Liver (tissue), 9 donors: Measurements from ENCODE around the gene ALKBH5. TPM values are rescaled to one million over a fixed set of nuclear protein-coding genes. Genes with fewer than 3 reads are reported as not detected.

Experiments used
- DNase-seq: peaks from one replicate; pipeline ENCODE4 v3.0.0-alpha.2; 2017; ENCODE audit warnings: low spot score
- H3K27ac ChIP-seq, 2 donors: one replicate each; pipeline ENCODE4 v1.7.0; 2013; ENCODE audit warnings: inconsistent platforms in 2 of 2, low read length in 2 of 2, control low read depth in 1 of 2, low read depth in 1 of 2, mild to moderate bottlenecking in 1 of 2
- H3K27me3 ChIP-seq, 4 donors: one replicate each; pipeline versions ENCODE4 v1.6.1 to v1.7.0; 2013; ENCODE audit warnings: low read length in 3 of 4, inconsistent platforms in 1 of 4, mild to moderate bottlenecking in 1 of 4, moderate library complexity in 1 of 4; ENCODE audit not compliant: control insufficient read depth in 4 of 4, insufficient read depth in 4 of 4
- H3K36me3 ChIP-seq, 4 donors: one replicate each; pipeline versions ENCODE4 v1.6.1 to v1.7.0; 2013; ENCODE audit warnings: low read length in 3 of 4, mild to moderate bottlenecking in 3 of 4, low read depth in 1 of 4, moderate library complexity in 1 of 4; ENCODE audit not compliant: control insufficient read depth in 4 of 4, insufficient read depth in 3 of 4
- H3K4me1 ChIP-seq, 4 donors: one replicate each; pipeline versions ENCODE4 v1.6.1 to v1.7.0; 2013; ENCODE audit warnings: low read length in 3 of 4, mild to moderate bottlenecking in 3 of 4, moderate library complexity in 1 of 4; ENCODE audit not compliant: control insufficient read depth in 4 of 4, insufficient read depth in 4 of 4
- H3K4me3 ChIP-seq, 3 donors: one replicate each; pipeline versions ENCODE4 v1.6.1 to v1.7.0; 2013; ENCODE audit warnings: low read length in 3 of 3, control low read depth in 1 of 3, low read depth in 1 of 3, mild to moderate bottlenecking in 1 of 3
- H3K9ac ChIP-seq, 2 donors: one replicate each; pipeline ENCODE4 v1.7.0; 2013; ENCODE audit warnings: low read length in 2 of 2, mild to moderate bottlenecking in 2 of 2, moderate library complexity in 2 of 2, control low read depth in 1 of 2, low read depth in 1 of 2
- H3K9me3 ChIP-seq, 4 donors: one replicate each; pipeline versions ENCODE4 v1.6.1 to v1.7.0; 2013; ENCODE audit warnings: low read length in 3 of 4; ENCODE audit not compliant: control insufficient read depth in 4 of 4
- ATF3 ChIP-seq: IDR thresholded peaks from 2 replicates; pipeline ENCODE4 v1.6.1; 2016; ENCODE audit warnings: antibody characterized with exemption
- CTCF ChIP-seq: fragments of 150-350 bp; IDR thresholded peaks from 2 replicates; pipeline ENCODE4 v1.5.1; 2017; ENCODE audit warnings: improper control_type of control experiment, low read depth, low read length; ENCODE audit not compliant: missing input control
- EGR1 ChIP-seq, 2 donors: IDR thresholded peaks; 2 replicates each; pipeline ENCODE4 v1.6.1; 2016 to 2018; ENCODE audit warnings: antibody characterized with exemption in 2 of 2, low read depth in 2 of 2
- FOXA1 ChIP-seq: IDR thresholded peaks from 2 replicates; pipeline ENCODE4 v1.6.1; 2016; ENCODE audit warnings: antibody characterized with exemption
- FOXA2 ChIP-seq: IDR thresholded peaks from 2 replicates; pipeline ENCODE4 v1.6.1; 2016; ENCODE audit warnings: antibody characterized with exemption
- HNF4A ChIP-seq, 2 donors: conservative IDR thresholded peaks; 2 replicates each; pipeline ENCODE4 v1.6.1; 2016; ENCODE audit warnings: antibody characterized with exemption in 2 of 2, mild to moderate bottlenecking in 2 of 2
- HNF4G ChIP-seq: IDR thresholded peaks from 2 replicates; pipeline ENCODE4 v1.6.1; 2016; ENCODE audit warnings: antibody characterized with exemption
- JUND ChIP-seq, 2 donors: IDR thresholded peaks; 2 replicates each; pipeline ENCODE4 v1.6.1; 2016; ENCODE audit warnings: antibody characterized with exemption in 2 of 2
- MAX ChIP-seq: IDR thresholded peaks from 2 replicates; pipeline ENCODE4 v1.6.1; 2016; ENCODE audit warnings: antibody characterized with exemption
- NR2F2 ChIP-seq: IDR thresholded peaks from 2 replicates; pipeline ENCODE4 v1.6.1; 2016; ENCODE audit warnings: antibody characterized with exemption
- RAD21 ChIP-seq, 2 donors: IDR thresholded peaks; 2 replicates each; pipeline ENCODE4 v1.6.1; 2016; ENCODE audit warnings: antibody characterized with exemption in 2 of 2, mild to moderate bottlenecking in 2 of 2
- REST ChIP-seq: IDR thresholded peaks from 2 replicates; pipeline ENCODE4 v1.6.1; 2016; ENCODE audit warnings: antibody characterized with exemption, mild to moderate bottlenecking
- RXRA ChIP-seq, 2 donors: IDR thresholded peaks; 2 replicates each; pipeline ENCODE4 v1.6.1; 2017 to 2018; ENCODE audit warnings: antibody characterized with exemption in 2 of 2, mild to moderate bottlenecking in 1 of 2
- SP1 ChIP-seq: IDR thresholded peaks from 2 replicates; pipeline ENCODE4 v1.6.1; 2018; ENCODE audit warnings: antibody characterized with exemption, mild to moderate bottlenecking
- TAF1 ChIP-seq: conservative IDR thresholded peaks from 2 replicates; pipeline ENCODE4 v1.6.1; 2016; ENCODE audit warnings: antibody characterized with exemption, mild to moderate bottlenecking
- YY1 ChIP-seq: IDR thresholded peaks from 2 replicates; pipeline ENCODE4 v1.6.1; 2016; ENCODE audit warnings: antibody characterized with exemption, mild to moderate bottlenecking
- WGBS: extraction: QIAGEN DNeasy Blood & Tissue Kit; methylation state at CpG from one replicate; pipeline ENCODE4 v1.1.7; 2013; 5-methylcytosine and 5-hydroxymethylcytosine counted together
- polyA plus RNA-seq, 2 donors: library from polyadenylated mRNA; stranded (reverse) in 1 of 2; unstranded in 1 of 2; fragments of 200-250 nt in 1 of 2; fragments of >200 nt in 1 of 2; fragmentation: Nextera tagmentation in 1 of 2; extraction: Ambion mirVana in 1 of 2; gene quantifications; one replicate each; pipeline versions ENCODE4 v1.2.1 to v1.2.3, GENCODE V29; 2013 to 2015
- total RNA-seq, 2 donors: library from RNA; depleted of rRNA; stranded (reverse); fragments of >200 nt; gene quantifications; one replicate each; pipeline ENCODE4 v1.2.3, GENCODE V29; 2014
- donor health status: healthy.
- donor health status: healthy.
- donor health status: healthy.
- donor health status: healthy.
- donor health status: healthy.

Gene ALKBH5
- total and polyA plus RNA-seq, 4 donors, result 30.5 to 67.8 (median 46.3) TPM

GRCh38 chr17:18208092-18208491 is 24.5 kb downstream of the ALKBH5 start:
- DNase-seq, result no peak
- no peak overlapping the region for H3K27ac ChIP-seq
- no peak overlapping the region for H3K4me3 ChIP-seq
- WGBS, result 94% methylated on average over 19 of the region's 19 CpGs
- no peaks in the 10 kb centered on the region for H3K27me3 ChIP-seq
- H3K4me1 ChIP-seq, result peaks cover 3 to 6% (median 5%) of the 10 kb centered on the region in 4 donors
- no peak overlapping the region for H3K9ac ChIP-seq
- H3K36me3 ChIP-seq, result peaks cover 6 to 61% (median 34%) of the 10 kb centered on the region in 4 donors
- TF ChIP-seq HNF4A (conservative IDR thresholded peaks at IDR 0.05), result no peak
- no peak for TF ChIP-seq FOXA2
- no peak for TF ChIP-seq MAX
- no peak for TF ChIP-seq EGR1 (IDR thresholded peaks at IDR 0.05; ENCODE audit: low read depth in 2 of 2)
- TF ChIP-seq SP1, result no peak
- no peak for TF ChIP-seq TAF1
- TF ChIP-seq FOXA1, result no peak
- no peak for TF ChIP-seq CTCF
- no peak for TF ChIP-seq NR2F2
- TF ChIP-seq ATF3, result no peak
- no peak for TF ChIP-seq RXRA (IDR thresholded peaks at IDR 0.05)
- no peak for TF ChIP-seq RAD21 (IDR thresholded peaks at IDR 0.05)
- no peak for TF ChIP-seq REST
- no peak for TF ChIP-seq YY1
- TF ChIP-seq HNF4G, result no peak
- H3K9me3 ChIP-seq, result no peaks in the 10 kb centered on the region

- no peak overlapping the region for H3K4me3 ChIP-seq
- H3K27ac ChIP-seq, result no peak overlapping the region
- no peaks in the 10 kb centered on the region for H3K27me3 ChIP-seq
- H3K9ac ChIP-seq, result no peak overlapping the region
- H3K36me3 ChIP-seq, result peaks cover 2 to 22% (median 15%) of the 10 kb centered on the region in 4 donors
- DNase-seq, result no peak
- 81% methylated on average over 7 of the region's 7 CpGs for WGBS
- H3K4me1 ChIP-seq, result no peaks in the 10 kb centered on the region
- H3K9me3 ChIP-seq, result no peaks in the 10 kb centered on the region
- TF ChIP-seq FOXA1 (no peak), RXRA (IDR thresholded peaks at IDR 0.05) (no peak), RAD21 (IDR thresholded peaks at IDR 0.05) (no peak), JUND (IDR thresholded peaks at IDR 0.05) (no peak), SP1 (no peak), MAX (no peak), FOXA2 (no peak), EGR1 (IDR thresholded peaks at IDR 0.05; ENCODE audit: low read depth in 2 of 2) (no peak), HNF4G (no peak), ATF3 (no peak), NR2F2 (no peak), REST (no peak), HNF4A (conservative IDR thresholded peaks at IDR 0.05) (no peak), CTCF (no peak)
Observed at GRCh38 chr17:18213666-18214270, 30.1 kb downstream of the ALKBH5 start.
